Upper lobe of left lung (tissue), 4 donors: ENCODE data around the gene RPL27A.

Experiments used
- EP300 ChIP-seq, 4 donors: sonication (generic); formaldehyde crosslinking; IDR thresholded peaks; one replicate each; pipeline ENCODE4 v1.5.1; 2017; ENCODE audit warnings: antibody characterized with exemption in 4 of 4, control low read depth in 2 of 4
- POLR2A ChIP-seq, 4 donors: fragments of 450-650 bp; IDR thresholded peaks; one replicate each; pipeline ENCODE4 v1.5.1; 2016 to 2017; ENCODE audit warnings: antibody characterized with exemption in 4 of 4, mild to moderate bottlenecking in 2 of 4
- POLR2AphosphoS5 ChIP-seq, 2 donors: sonication (generic); formaldehyde crosslinking; IDR thresholded peaks; one replicate each; pipeline ENCODE4 v1.5.1; 2017; ENCODE audit warnings: antibody characterized with exemption in 2 of 2
- TF ChIP-seq, protein P1 (sequence below), 6 experiments: fragments of 450-650 bp in 4 of 6; fragments of 200-600 bp in 2 of 6; sonication (generic) in 2 of 6; IDR thresholded peaks; one replicate each; pipeline ENCODE4 v1.5.1; 2016 to 2019; ENCODE audit warnings: antibody characterized with exemption in 6 of 6

DNA sequence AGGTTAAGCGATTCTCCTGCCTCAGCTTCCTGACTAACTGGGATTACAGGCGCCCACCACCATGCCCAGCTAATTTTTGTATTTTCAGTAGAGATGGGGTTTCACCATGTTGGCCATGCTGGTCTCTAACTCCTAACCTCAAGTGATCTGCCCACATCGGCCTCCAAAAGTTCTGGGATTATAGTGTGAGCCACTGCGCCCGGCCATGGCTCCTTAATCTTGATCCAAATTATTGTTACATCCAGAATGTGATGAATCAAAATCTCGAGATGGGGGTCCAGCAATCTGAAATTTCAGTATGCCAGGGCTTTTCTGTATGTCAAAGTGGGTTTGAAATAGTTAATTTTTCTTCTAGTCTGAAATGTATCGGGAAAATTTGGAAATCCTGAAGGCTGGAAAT is 3.7 kb downstream of the RPL27A start:
- TF ChIP-seq POLR2AphosphoS5 (IDR thresholded peaks at IDR 0.05) (no peak), POLR2A (IDR thresholded peaks at IDR 0.05) (no peak), EP300 (IDR thresholded peaks at IDR 0.05) (no peak)
- TF ChIP-seq, protein P1, sequence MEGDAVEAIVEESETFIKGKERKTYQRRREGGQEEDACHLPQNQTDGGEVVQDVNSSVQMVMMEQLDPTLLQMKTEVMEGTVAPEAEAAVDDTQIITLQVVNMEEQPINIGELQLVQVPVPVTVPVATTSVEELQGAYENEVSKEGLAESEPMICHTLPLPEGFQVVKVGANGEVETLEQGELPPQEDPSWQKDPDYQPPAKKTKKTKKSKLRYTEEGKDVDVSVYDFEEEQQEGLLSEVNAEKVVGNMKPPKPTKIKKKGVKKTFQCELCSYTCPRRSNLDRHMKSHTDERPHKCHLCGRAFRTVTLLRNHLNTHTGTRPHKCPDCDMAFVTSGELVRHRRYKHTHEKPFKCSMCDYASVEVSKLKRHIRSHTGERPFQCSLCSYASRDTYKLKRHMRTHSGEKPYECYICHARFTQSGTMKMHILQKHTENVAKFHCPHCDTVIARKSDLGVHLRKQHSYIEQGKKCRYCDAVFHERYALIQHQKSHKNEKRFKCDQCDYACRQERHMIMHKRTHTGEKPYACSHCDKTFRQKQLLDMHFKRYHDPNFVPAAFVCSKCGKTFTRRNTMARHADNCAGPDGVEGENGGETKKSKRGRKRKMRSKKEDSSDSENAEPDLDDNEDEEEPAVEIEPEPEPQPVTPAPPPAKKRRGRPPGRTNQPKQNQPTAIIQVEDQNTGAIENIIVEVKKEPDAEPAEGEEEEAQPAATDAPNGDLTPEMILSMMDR (IDR thresholded peaks at IDR 0.05), result no peak
